22Rv1 (cell line): ENCODE data around the gene FBXO31.

Experiments
- CTCF ChIP-seq: fragments of 450-650 bp; IDR thresholded peaks from 2 replicates; pipeline ENCODE4 v1.5.1; 2017; ENCODE audit warnings: mild to moderate bottlenecking
- ZFX ChIP-seq: fragments of 450-650 bp; IDR thresholded peaks from 2 replicates; pipeline ENCODE4 v1.6.1; 2017; ENCODE audit warnings: antibody characterized with exemption, borderline replicate concordance

GRCh38 chr16:87327798-87328495, 55.6 kb downstream of the FBXO31 start:
- no peak for TF ChIP-seq CTCF
- no peak for TF ChIP-seq ZFX
